ENCODE data around the gene POLR3E.
"Not testable (repeated sequence)": the region's sequence is repeated elsewhere in the genome, so short reads cannot be mapped to it uniquely, and the experiment has no call there.

POLR3E gene

DNA sequence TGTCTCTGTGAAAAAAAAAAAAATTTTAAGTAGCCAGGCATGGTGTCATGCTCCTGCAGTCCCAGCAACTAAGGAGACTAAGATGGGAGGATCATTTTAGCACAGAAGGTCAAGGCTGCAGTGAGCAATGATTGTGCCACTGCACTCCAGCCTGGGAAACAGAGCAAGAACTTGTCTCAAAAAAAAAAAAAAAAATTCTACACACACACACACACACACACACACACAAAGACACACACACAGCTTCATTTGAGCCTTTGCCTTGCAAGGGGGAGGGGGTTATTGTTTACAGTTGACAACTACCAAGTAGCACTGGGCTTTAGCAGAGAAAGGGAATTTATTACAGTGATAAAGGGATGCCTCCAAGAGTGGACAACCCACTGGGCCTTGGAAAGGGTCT is 4.9 kb upstream of the POLR3E start:
- no peak for DNase-seq

DNA sequence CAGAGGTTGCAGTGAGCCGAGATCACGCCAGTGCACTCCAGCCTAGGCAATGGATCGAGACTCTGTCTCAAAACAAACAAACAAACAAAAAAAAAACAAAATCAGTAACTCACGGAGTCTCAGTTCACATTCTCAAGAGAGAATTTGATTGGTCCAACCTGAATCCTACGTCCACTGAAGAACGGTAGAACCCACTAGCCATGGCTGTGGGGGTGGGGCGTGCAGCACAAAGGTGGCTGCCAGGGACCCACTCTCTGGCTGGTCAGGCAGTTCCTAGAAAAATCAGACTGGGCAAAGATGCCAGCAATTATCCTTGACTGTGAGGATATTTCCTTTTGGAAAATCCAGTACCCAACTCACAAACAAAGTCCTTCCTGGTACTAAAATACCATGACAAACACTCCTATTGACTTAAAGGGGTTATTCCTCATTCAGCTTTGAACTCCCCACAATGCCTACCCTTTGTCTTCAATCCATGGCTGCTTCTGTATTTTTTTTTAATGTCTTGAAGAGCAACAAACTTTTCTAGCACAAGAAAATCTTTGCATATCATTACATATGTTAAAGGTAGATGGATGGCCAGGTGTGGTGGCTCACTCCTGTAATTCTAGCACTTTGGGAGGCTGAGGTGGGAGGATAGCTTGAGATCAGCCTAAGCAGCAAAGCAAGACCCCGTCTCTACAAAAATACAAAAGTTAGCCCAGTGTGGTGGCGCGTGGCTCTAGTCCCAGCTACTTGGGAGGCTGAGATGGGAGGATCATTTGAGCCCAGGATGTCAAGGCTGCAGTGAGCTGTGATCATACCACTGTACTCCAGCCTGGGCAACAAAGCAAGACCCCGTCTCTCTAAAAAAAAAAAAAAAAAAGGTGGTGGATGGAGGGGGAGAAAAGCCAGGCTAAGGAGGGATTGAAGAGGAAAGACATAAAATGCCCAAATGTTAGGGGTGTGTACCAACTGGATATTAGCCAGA is 3.8 kb upstream of the POLR3E start:
- no peak for DNase-seq

DNA sequence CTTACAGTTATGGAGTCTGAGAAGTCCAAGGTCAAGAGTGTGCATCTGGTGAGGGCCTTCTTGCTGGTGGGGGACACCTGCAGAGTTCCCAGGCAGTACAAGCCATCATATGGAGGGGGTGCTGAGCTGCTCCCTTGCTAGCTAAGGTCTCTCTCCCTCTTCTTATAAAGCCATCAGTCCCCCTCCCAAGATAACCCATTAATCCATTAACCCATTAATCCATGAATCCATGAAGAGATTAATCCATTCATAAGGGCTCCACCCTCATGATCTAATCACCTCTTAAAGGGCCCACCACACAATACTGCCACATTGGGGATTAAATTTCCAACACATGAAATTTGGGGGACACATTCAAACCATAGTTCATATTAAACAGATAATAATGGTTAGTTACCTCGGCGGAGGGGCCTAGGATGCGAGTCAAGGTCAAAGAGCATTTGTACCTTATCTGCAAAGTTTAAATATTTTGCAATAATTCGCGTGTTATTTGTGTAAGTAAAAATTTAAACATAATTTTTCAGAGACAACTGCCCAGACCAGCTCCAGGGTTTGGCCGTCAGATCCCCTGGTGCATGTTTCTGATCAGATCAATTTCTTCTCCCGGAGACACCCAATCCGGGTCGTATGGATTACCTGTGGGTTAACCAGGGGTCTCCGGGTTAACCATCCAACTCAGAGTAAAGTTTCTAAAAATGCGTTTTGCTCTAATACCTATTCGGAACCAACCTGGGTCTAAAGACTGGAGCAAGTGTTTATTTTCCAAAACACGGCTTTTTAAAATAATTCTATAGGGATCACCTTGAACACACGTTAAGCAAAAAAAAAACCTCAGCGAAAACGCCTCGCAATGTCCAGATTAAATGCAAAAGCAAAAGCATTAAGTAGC is 740 bp upstream of the POLR3E start:
- peak in 1 of 4 experiments; percentile 12 for DNase-seq

DNA sequence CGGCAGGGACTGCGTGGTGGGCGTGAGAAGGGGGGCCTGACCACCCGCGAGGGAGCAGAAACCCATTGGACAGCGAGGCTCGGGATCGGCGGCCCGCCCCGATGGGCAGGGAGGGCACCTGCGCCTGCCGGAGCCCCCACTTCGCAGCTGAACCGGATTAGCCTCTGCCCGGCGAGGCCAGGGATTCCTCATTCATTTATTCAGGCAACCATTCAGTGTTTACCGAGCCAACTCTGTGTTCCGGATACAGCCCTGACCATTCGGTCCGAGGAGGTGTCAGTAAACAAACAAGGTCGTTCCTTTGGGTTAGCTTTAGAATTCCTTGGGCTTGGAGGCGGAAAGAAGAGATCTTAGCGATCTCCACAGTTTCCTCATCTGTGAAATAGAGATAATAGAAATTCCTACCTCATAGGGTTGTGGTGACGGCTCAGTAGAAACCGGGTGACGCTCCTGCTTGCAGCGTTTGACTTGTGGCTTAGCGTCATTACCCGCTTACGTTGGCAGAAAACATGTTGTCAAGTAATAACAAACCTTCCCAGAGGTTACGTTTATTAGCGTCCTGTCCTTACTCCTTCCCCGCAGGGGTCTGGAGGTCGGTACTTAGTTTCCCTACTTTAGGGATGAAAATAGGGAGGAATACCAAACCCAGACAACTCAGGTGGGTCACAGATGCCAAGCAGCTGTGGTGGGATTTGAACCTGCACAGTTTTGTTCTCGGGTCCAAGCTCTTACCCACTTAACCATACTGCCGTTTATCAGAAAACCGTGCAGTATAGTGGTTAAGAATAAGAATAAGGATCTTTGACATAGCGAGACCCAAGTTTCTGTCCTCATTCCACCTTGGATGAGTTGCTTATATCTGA is 893 bp downstream of the POLR3E start:
- peak; percentile 79 to 92 (median 86) for DNase-seq

DNA sequence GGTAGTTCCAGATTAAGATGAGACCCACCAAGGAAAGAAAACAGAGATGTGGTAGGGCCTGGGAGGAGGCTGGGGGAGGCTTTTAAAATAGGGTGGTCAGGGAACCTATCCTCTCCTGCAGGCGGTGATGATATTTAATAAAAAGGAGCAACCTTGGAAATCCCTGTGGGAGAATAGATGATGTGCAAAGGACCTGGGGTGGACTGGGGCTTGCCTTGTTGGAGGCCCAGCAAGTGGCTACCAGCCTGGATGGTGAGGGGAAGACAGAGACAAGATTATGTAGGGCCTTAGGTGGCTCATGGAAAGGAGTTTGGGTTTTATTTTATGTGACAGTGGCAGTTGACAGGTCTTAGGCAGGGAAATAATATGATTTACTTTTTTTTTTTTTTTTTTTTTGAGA is 1.8 kb downstream of the POLR3E start:
- DNase-seq = no peak

DNA sequence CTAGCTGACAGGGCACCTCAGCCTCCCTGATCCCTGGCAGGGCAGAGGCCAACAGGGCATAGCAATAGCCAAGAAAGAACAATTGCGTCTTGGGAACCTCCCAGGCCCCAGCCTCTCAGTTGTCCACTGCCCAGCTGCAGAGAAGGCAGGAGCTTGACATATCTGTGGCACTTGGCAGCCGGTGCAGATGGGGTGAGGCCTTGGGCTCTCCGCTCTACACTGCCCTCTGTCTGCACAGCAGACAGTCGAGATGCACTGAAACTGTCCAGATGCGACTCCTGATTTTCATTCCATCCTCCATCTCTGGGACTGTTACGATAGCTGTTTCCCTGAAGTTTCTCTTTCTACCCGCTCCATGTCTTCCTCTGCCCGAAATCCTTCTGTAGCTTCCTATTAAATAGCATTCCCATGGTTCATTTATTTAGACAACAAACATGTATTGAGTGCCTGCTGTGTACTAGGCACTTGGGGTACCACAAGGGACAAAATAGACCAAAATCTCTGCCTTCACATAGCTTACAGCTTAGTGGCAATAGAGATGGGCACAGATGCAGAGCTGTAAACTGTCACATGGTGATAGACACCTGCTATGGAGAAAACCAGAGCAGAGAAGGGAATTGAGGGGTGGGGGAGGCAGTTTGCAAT is 3.3 kb downstream of the POLR3E start:
- DNase-seq = peak; percentile 41 to 71 (median 61)

DNA sequence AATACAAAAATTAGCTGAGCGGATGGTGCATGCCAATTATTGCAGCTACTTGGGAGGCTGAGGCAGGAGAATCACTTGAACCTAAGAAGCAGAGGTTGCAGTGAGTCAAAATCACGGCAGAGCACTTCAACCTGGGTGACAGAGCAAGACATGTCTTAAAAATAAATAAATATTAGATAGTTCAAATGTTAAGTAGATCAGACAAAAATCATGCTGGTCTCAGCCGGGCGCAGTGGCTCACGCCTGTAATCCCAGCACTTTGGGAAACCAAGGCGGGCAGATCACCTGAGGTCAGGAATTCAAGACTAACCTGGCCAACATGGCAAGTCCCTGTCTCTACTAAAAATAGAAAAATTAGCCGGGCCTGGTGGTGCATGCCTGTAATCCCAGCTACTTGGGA is 4.2 kb downstream of the POLR3E start:
- DNase-seq = not testable (repeated sequence)

DNA sequence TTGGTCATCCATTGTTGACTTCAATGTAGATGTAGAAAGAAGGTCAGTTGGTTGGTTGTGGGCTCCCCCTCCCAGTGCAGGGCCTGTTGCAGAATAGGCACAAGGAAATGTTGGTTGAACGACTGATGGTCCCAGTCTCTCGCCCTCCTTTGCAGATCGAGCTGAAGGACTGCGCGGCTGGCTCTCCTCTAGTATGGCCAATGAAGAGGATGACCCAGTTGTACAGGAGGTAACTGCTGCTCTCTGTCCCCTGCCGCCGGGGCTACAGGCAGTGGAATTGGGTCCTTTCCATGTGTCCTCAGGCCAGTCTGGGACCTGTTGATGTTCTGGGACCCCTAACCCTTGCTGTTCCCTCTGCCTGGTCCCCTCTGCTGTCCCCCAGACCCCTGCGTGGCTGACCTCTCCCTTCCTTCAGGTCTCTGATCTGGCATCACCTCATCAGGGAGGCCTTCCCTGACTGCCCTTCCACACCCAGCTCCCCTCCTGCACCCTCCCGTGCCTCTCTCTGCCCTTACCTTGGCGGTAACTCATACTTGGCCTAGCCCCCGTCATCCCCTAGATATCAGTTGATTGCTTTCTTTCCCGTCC is 5.7 kb downstream of the POLR3E start:
- DNase-seq = no peak

DNA sequence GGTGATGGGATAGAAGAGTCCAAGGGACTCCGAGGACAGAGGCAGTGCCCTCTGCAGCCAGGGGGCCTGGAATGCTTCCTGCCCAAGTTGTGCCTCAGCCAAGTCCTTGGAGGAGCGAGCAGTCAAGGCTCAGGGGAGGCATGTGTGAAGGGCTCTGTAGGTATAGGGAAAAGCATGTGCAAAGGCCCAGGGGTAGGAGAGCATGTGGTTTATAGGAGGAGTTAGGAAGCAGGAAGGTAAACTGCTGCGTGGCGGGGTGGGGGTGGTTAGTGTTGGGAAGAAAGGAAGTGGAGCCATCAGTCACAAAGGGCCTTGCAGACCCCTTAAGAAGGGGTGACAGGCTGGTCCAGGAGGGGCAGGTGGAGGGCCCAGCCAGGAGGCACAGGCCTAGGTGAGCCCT is 7.2 kb downstream of the POLR3E start:
- no peak for DNase-seq

DNA sequence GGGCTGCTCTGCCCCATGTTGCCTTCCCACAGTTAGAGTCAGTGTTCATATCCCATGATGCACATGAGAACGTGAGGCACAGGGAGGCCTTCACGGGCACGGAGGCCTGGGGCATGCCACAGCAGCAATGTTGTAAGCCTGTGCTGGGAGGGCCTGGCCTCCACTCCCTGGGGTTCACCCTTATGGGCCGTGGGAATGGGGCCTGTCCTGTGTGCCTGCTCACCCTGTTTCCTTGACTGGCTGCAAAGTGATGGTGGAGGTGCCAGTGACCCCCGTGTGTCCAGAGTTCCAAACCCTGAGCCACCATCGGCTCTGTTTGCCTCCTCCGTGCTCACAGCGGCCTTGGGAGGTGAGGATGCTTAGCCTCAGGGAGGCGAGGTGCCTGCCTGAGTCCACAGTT is 9.6 kb downstream of the POLR3E start:
- no peak for DNase-seq

DNA sequence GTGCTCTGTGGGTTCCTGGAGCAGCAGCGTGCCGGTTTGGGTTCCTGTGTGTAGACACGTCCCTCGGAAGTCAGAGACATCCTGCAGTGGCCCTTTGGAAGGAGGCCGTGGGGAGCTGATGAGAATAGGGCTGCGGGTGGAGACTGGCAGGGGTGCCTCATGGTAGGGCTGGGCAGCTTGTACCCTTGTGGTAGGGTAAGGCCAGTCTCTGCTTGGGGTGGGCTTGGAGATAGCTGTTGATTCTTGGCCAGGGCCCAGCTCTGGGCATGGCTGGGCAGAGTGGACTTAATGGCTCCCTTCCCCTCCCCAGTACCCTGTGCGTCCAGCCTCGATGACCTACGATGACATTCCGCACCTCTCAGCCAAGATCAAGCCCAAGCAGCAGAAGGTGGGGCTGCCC is 10.6 kb downstream of the POLR3E start:
- no peak for DNase-seq

DNA sequence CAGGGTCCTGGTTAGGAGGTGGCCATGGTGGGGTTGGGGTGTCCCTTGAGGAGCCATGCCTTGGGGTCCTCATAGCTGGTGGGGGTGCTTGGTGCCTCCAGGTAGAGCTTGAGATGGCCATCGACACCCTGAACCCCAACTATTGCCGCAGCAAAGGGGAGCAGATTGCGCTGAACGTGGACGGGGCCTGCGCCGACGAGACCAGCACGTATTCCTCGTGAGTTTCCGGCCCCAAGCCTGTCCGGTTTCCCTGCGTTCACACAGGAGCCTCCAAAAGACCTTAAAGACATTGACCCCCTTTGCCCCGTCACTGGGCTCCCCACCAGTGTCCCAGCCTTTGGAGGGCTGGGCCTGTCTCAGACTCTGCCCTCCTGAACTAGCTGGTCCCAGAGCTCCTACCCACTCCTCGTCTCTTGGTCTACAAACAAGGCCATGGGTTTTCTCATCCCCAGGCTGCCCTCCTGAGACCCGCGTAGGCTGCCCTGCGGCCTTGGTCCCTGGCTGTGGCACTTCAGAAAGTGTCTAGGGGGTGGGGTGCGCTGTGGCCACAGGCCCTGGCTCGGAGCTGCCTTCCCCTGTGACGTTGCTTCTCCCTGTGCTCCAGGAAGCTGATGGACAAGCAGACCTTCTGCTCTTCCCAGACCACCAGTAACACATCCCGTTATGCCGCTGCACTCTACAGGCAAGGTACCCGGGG is 11.8 kb downstream of the POLR3E start:
- DNase-seq = no peak

DNA sequence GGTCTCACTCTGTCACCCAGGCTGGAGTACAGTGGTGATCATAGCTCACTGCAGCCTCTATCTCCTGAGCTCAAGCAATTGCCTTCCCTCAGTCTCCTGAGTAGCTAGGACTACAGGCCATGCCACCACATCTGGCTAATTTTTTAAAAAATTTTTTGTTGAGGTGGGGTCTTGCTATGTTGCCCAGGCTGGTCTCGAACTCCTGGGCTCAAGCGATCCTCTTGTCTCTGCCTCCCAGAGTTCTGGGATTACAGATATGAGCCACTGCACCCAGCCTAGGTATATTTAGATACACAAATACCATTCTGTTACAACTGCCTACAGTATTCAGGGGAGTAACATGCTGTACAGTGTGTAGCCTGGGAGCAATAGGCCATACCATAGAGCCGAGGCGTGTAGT is 14.3 kb downstream of the POLR3E start:
- DNase-seq = no peak

DNA sequence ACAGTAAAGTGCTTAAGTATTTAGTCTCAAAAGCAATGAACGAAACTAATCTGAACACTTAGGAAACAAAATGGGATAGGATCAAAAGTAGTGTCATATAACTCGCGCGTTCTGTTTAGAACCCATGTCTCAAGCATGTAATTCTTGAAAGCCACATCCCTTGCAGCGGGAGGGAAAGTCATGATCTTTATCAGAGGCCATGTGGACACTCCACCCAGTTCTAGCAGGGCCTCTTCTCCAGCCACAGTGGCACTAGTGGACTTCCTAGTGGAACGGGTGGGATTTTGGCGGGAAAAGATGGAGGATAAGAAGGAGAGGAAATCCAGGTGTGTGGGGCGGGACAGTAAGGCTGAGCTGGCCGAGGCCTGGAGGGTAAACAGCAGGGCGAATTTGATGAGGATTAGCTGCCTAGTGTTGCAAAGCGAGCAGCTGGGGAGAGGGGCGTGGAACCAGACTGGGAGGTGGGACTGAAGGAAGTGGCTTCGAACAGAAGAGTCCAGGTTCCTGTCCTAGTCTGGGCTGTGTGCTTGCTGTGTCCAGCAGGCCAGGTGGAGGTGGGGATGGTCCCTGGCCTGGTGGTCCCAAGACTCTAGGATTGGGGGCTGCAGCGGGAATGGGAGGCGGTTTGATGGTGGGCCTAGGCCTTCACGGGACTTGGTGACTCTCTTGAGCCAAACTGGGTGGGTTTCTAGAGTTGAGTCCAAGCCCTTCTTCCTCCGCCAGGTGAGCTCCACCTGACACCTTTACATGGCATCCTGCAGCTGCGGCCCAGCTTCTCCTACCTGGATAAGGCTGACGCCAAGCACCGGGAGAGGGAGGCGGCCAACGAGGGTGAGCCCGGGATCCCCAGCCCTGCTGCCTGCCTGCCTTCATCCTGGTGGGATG is 15.9 kb downstream of the POLR3E start:
- DNase-seq = no peak

DNA sequence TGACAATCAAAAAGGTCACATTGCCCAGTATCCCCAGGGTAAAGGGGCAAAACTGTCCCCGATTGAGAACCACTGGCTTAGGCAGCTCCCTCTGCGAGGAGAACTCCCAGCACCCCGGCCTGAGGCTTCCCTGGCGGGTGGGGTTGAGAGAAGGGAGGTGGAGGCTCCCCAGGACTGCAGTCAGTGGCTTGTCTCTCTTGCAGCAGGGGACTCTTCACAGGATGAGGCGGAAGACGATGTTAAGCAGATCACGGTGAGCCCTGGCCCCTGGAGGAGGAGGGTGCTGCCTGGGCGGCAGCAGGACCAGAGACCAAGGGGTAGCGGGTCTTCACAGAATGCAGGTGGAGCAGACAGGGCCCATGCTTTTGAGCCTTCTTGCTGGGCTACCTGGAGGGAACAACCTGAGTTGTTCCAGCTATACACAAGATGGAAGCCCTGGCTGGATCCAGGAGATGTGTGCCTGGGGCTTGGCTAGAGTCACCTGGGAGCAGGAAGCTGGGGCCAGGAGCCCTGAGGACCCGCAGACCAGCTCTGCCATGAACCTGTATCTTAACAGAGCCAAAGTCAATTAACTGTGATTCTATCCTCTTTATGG is 16.8 kb downstream of the POLR3E start:
- DNase-seq = no peak

DNA sequence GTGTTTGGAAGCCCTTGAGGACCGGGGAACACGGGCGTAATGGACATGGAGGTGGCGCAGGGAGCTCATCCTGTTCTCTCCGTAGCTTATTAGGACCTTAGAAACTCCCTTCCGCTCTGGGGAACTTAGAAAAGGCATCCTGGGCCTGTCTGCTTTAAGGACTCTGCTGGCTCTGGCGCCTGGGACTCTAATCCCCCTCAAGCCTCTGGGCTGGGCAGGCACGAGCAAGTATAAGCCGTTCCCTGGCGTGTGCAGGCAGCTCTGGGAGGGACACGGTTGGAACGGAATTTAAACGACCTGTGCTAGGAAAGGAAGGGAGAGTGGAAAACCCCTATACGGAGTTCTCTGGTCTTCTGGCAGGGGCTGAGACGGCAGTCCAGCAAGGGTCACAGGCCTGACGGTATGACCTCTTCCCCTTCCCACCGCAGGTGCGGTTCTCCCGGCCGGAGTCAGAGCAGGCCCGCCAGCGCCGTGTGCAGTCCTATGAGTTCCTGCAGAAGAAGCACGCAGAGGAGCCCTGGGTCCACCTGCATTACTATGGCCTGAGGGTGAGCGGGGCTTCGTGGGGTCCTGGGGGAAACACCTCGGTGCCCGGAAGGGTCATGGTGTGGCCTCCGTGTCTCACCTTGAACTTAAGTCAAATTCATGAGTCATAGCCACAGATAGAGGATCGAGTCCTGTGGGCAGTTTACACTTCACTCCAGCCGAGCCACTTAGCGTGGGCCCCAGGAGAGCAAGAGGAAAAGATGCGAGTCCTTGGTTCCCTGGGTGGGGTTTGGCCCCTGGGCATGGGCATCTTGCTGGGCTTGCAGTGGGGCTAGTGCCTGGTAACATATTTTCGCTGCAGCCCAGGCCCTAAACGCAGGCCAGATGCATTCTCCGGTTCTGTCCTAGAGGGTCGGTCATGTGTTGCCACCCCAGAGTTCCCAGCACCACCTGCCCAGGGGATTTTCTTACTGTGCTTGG is 17.7 kb downstream of the POLR3E start:
- DNase-seq = no peak

DNA sequence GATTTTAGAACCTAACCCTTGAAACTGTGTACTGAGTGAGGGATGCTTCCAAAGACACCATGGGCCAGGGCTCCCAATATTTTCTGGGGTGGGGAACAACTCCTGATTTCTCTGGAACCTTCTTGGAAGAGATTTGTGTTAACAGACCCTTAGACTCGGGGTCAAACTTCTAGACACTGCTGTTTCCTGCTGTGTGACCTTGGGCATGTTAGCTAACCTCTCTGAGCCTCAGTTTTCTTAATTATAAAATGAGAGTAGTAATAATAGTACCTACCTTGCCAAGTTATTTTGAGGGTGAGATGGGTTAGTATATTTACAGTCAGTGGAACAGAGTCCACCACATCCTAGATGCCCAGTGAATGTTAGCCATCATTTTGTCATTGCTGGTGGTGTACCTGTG is 18.8 kb downstream of the POLR3E start:
- DNase-seq = no peak

DNA sequence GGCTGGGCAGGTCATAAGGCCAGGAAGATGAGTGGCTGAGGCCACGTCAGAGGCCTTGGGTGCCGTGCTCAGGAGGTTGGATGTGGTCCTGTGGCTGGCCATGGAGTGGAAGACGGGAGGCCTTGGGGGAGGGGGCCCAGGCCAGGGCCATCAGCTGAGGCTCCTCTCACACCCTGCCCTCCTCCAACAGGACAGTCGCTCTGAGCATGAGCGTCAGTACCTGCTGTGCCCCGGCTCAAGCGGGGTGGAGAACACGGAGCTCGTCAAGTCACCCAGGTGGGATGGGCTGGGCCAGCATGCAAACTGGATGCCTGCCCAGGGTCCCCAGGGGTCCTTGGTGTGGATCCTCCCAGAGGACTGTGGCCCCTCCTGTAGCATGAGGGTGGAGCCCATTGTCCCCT is 19.2 kb downstream of the POLR3E start:
- DNase-seq = no peak

Data from suppressor macrophage (primary cell).